ENCODE results near the gene DLG2. TPM values are rescaled to one million over a fixed set of nuclear protein-coding genes. Genes with fewer than 3 reads are reported as not detected.

Gene DLG2
- total RNA-seq, 4 donors from 2014 or later: 2.9 to 30.2 (median 22.6) TPM

DNA sequence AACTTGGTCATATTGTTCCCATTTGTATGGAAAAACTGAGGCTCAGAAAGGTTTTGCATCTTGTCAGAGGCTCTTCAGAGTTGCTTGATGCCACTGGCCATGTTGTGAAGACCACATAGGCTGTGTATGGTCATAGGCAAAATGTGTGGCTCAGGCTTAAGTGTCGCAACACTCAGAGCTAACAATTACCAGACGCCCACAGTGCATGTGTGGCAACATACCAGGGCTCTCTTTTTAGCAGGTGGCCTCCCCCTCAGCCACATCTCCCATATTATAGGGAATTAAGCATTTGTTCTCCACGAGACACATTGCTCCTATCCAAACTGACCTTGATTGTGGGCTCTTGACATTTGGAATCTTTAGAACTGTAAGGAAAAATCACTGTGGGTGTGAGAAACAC, 802.5 kb downstream of the DLG2 start:
- no peak overlapping the region for H3K4me3 ChIP-seq
- no peak for DNase-seq
- H3K36me3 ChIP-seq: no peaks in the 10 kb centered on the region
- no peaks in the 10 kb centered on the region for H3K9me3 ChIP-seq
- intact Hi-C loops (cut with DNase I; ENCODE audit: low total_unique reads): no loop called here
- H3K27me3 ChIP-seq: no peaks in the 10 kb centered on the region
- TF ChIP-seq, protein P1, sequence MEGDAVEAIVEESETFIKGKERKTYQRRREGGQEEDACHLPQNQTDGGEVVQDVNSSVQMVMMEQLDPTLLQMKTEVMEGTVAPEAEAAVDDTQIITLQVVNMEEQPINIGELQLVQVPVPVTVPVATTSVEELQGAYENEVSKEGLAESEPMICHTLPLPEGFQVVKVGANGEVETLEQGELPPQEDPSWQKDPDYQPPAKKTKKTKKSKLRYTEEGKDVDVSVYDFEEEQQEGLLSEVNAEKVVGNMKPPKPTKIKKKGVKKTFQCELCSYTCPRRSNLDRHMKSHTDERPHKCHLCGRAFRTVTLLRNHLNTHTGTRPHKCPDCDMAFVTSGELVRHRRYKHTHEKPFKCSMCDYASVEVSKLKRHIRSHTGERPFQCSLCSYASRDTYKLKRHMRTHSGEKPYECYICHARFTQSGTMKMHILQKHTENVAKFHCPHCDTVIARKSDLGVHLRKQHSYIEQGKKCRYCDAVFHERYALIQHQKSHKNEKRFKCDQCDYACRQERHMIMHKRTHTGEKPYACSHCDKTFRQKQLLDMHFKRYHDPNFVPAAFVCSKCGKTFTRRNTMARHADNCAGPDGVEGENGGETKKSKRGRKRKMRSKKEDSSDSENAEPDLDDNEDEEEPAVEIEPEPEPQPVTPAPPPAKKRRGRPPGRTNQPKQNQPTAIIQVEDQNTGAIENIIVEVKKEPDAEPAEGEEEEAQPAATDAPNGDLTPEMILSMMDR (IDR thresholded peaks at IDR 0.05): no peak
- no peak for TF ChIP-seq POLR2A (IDR thresholded peaks at IDR 0.05)
- H3K27ac ChIP-seq: no peak overlapping the region
- H3K4me1 ChIP-seq: no peaks in the 10 kb centered on the region

DNA sequence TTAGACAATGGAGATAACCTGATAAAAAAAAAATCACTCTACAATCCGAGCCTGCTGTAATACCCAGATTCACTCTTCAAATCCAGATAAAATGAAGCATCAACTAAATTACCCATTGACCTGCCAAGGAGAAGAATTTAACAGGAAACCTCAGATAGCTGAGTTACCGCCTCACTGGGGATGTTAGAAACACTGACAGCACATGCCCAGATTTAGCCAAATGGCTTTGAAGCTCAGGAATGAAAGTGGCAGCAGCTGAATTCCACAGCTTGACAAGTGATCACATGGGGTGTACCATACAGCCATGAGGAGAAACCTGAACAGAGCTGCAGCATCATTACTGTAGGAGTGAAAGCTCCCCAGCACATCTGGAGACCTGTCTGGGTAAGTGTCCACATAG, 807.6 kb downstream of the DLG2 start:
- Histone ChIP-seq H3K27me3 (no peaks in the 10 kb centered on the region), H3K4me1 (no peaks in the 10 kb centered on the region), H3K27ac (no peak overlapping the region), H3K4me3 (no peak overlapping the region), H3K36me3 (no peaks in the 10 kb centered on the region), H3K9me3 (no peaks in the 10 kb centered on the region)
- no peak for TF ChIP-seq POLR2A (IDR thresholded peaks at IDR 0.05)
- TF ChIP-seq, protein P1 (IDR thresholded peaks at IDR 0.05): no peak
- intact Hi-C loops (cut with DNase I; ENCODE audit: low total_unique reads): no loop called here
- no peak for DNase-seq

GRCh38 chr11:84819128-84819527, 808.0 kb downstream of the DLG2 start:
- no peak overlapping the region for H3K27ac ChIP-seq
- no peaks in the 10 kb centered on the region for H3K4me1 ChIP-seq
- no peak overlapping the region for H3K4me3 ChIP-seq
- H3K9me3 ChIP-seq: no peaks in the 10 kb centered on the region
- H3K36me3 ChIP-seq: no peaks in the 10 kb centered on the region
- DNase-seq: no peak
- TF ChIP-seq, protein P1 (IDR thresholded peaks at IDR 0.05): no peak
- TF ChIP-seq POLR2A (IDR thresholded peaks at IDR 0.05): no peak
- intact Hi-C loops (cut with DNase I; ENCODE audit: low total_unique reads): no loop called here
- no peaks in the 10 kb centered on the region for H3K27me3 ChIP-seq

DNA sequence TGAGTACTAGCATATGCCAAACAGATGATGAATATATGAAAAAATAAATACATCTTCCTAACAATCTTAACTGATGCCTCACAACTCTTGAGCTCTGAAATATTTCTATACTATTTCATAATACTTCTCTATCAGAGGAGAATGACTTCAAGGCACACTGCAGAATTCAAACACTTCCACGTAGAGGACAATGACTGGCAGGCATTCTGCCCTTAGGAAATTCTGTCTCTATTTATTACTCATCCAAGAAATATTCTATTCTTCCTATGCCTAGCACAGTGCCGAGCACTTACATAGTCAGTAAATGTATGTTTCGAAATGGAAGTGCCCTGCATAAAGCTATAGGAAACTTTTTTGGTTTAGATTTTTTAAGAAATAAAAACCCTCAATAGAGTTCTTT, 809.1 kb downstream of the DLG2 start:
- Histone ChIP-seq H3K9me3 (no peaks in the 10 kb centered on the region), H3K4me3 (no peak overlapping the region), H3K36me3 (no peaks in the 10 kb centered on the region), H3K27me3 (no peaks in the 10 kb centered on the region), H3K4me1 (no peaks in the 10 kb centered on the region), H3K27ac (no peak overlapping the region)
- TF ChIP-seq, protein P1 (IDR thresholded peaks at IDR 0.05): no peak
- TF ChIP-seq POLR2A (IDR thresholded peaks at IDR 0.05): no peak
- intact Hi-C loops (cut with DNase I; ENCODE audit: low total_unique reads): no loop called here
- DNase-seq: no peak

- TF ChIP-seq, protein P1 (IDR thresholded peaks at IDR 0.05): no peak
- no peak for TF ChIP-seq POLR2A (IDR thresholded peaks at IDR 0.05)
- no peak for DNase-seq
- Histone ChIP-seq H3K4me1 (no peaks in the 10 kb centered on the region), H3K27ac (no peak overlapping the region), H3K27me3 (no peaks in the 10 kb centered on the region), H3K4me3 (no peak overlapping the region), H3K9me3 (no peaks in the 10 kb centered on the region), H3K36me3 (no peaks in the 10 kb centered on the region)
- intact Hi-C loops (cut with DNase I; ENCODE audit: low total_unique reads): no loop called here
These were observed 814.6 kb downstream of the DLG2 start for GRCh38 chr11:84812471-84812969.

Data from uterus (tissue), 4 donors.